Adrenal gland (tissue), 12 donors: ENCODE measurements around the gene INPP4A. TPM values are rescaled to one million over a fixed set of nuclear protein-coding genes. Genes with fewer than 3 reads are reported as not detected.

Experiments
- DNase-seq, 7 donors: peaks; one replicate each; pipeline ENCODE4 v3.0.0-alpha.2; 2019 to 2020
- H3K27ac ChIP-seq, 5 donors: fragments of 200-600 bp; sonication (generic) in 4 of 5; 1 replicate in 3 of 5; 2 replicates in 2 of 5; pipeline versions ENCODE4 v1.5.1 to v1.8.0; 2016 to 2020; ENCODE audit warnings: mild to moderate bottlenecking in 1 of 5
- H3K27me3 ChIP-seq: fragments of 200-600 bp; 2 replicates; pipeline ENCODE4 v1.8.0; 2021
- H3K36me3 ChIP-seq, 2 donors: fragments of 200-600 bp; replicated peaks in 1 of 2; 1 replicate in 1 of 2; 2 replicates in 1 of 2; pipeline versions ENCODE4 v1.5.1 to v1.8.0; 2018 to 2022
- H3K4me1 ChIP-seq, 2 donors: fragments of 200-600 bp; replicated peaks in 1 of 2; 1 replicate in 1 of 2; 2 replicates in 1 of 2; pipeline versions ENCODE4 v1.5.1 to v1.8.0; 2018 to 2021
- H3K4me3 ChIP-seq, 4 donors: fragments of 200-600 bp; sonication (generic) in 3 of 4; one replicate each; pipeline ENCODE4 v1.5.1; 2016 to 2018
- H3K9me3 ChIP-seq, 3 donors: fragments of 200-600 bp; sonication (generic) in 1 of 3; replicated peaks in 1 of 3; 1 replicate in 2 of 3; 2 replicates in 1 of 3; pipeline versions ENCODE4 v1.5.1 to v1.8.0; 2016 to 2021
- POLR2A ChIP-seq, 2 donors: fragments of 450-650 bp; IDR thresholded peaks; one replicate each; pipeline ENCODE4 v1.6.1; 2017; ENCODE audit warnings: antibody characterized with exemption in 2 of 2, mild to moderate bottlenecking in 2 of 2, moderate library complexity in 1 of 2
- WGBS, 4 donors: extraction: QIAGEN DNeasy Blood & Tissue Kit in 2 of 4; methylation state at CpG; one replicate each; pipeline versions ENCODE4 v1.1.5 to v1.1.7; 2013 to 2017; 5-methylcytosine and 5-hydroxymethylcytosine counted together
- intact Hi-C, 2 donors: fragments of 100-400 bp; cut with DNase I; formaldehyde crosslinking; loops; one replicate each; pipeline versions ENCODE4 v1.14.1 to v1.15.0; 2022 to 2023
- polyA plus RNA-seq, 3 donors: library from polyadenylated mRNA; stranded (reverse); fragments of 200-250 nt in 2 of 3; fragments of 350-450 nt in 1 of 3; fragmentation: Illumina TruSeq in 1 of 3; extraction: RNeasy Lipid Tissue Mini Kit (QIAGEN cat#74804) in 1 of 3; gene quantifications; one replicate each; pipeline ENCODE4 v1.2.3, GENCODE V29; 2013 to 2014
- total RNA-seq, 9 donors: library from RNA; depleted of rRNA in 4 of 9; stranded (reverse); fragments of >200 nt in 4 of 9; fragments of 120-200 nt in 1 of 9; fragmentation: NEBNext Ultra II Directional in 1 of 9; extraction: Animal tissue kit (Norgen Biotek cat#: 25700) in 1 of 9; gene quantifications; one replicate each; pipeline versions ENCODE4 v1.1.0 to v1.2.4, GENCODE V29; 2013 to 2023
- TF ChIP-seq, protein P1 (sequence below), 6 experiments: fragments of 450-650 bp in 4 of 6; fragments of 200-600 bp in 2 of 6; sonication (generic) in 1 of 6; IDR thresholded peaks; 1 replicate in 5 of 6; 2 replicates in 1 of 6; pipeline versions ENCODE4 v1.5.1 to v1.8.0; 2016 to 2021; ENCODE audit warnings: antibody characterized with exemption in 6 of 6, mild to moderate bottlenecking in 2 of 6, moderate library complexity in 1 of 6
- donor health status: healthy with polysubstance abuse.
- donor health status: Bipolar disorder and iron deficiency.
- donor health status: DM: yes; HTN: yes; CAD: no.
- donor health status: DM: no; HTN: no; CAD: no.
- donor health status: DM: no; HTN: no; CAD: no.
- donor health status: DM: yes; HTN: yes; CAD: no.

The INPP4A gene
- total and polyA plus RNA-seq, 12 donors, result 8.8 to 40.5 (median 27.3) TPM

DNA sequence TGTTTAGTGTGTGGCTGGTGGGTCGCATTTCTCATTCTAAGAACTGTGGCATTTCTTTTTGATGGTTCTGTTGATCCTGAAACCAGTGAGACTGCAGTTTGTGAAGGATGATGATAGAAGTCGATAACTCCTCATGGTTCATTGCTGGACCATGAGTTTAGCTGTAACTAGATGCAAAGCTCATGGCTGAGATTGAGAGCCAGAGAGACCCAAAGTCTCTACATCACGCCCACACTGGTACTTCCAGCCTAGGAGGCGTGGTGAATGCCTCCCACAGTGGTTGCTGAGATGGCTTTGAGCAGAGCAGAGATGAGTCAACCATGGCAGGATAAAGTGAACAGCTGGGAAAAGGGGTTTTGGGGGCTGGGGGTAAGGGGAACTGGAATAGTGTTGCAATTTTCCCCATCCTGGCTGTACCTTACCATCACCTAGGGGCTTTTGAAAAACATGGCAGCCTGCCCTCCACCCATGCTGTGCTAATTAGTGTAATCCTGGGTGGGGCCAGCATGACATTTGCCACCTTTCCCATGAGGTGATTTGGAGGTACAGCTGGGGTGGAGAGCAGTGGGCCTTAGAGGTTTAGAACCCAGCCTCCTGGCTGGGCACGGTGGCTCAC is 24.1 kb downstream of the INPP4A start:
- WGBS, 4 donors, result 88 to 95% (median 92%) methylated on average over 5 of the region's 5 CpGs
- H3K4me3 ChIP-seq, result no peak overlapping the region
- TF ChIP-seq, protein P1, sequence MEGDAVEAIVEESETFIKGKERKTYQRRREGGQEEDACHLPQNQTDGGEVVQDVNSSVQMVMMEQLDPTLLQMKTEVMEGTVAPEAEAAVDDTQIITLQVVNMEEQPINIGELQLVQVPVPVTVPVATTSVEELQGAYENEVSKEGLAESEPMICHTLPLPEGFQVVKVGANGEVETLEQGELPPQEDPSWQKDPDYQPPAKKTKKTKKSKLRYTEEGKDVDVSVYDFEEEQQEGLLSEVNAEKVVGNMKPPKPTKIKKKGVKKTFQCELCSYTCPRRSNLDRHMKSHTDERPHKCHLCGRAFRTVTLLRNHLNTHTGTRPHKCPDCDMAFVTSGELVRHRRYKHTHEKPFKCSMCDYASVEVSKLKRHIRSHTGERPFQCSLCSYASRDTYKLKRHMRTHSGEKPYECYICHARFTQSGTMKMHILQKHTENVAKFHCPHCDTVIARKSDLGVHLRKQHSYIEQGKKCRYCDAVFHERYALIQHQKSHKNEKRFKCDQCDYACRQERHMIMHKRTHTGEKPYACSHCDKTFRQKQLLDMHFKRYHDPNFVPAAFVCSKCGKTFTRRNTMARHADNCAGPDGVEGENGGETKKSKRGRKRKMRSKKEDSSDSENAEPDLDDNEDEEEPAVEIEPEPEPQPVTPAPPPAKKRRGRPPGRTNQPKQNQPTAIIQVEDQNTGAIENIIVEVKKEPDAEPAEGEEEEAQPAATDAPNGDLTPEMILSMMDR (IDR thresholded peaks at IDR 0.05), result no peak
- TF ChIP-seq POLR2A (IDR thresholded peaks at IDR 0.05), result no peak
- H3K27me3 ChIP-seq, result no peaks in the 10 kb centered on the region
- intact Hi-C loops, result no loop called here
- peaks cover 36 to 56% of the 10 kb centered on the region in 2 donors for H3K4me1 ChIP-seq
- H3K9me3 ChIP-seq, result no peaks in the 10 kb centered on the region
- no peak overlapping the region for H3K27ac ChIP-seq
- H3K36me3 ChIP-seq, result no peaks in the 10 kb centered on the region
- DNase-seq, result no peak

DNA sequence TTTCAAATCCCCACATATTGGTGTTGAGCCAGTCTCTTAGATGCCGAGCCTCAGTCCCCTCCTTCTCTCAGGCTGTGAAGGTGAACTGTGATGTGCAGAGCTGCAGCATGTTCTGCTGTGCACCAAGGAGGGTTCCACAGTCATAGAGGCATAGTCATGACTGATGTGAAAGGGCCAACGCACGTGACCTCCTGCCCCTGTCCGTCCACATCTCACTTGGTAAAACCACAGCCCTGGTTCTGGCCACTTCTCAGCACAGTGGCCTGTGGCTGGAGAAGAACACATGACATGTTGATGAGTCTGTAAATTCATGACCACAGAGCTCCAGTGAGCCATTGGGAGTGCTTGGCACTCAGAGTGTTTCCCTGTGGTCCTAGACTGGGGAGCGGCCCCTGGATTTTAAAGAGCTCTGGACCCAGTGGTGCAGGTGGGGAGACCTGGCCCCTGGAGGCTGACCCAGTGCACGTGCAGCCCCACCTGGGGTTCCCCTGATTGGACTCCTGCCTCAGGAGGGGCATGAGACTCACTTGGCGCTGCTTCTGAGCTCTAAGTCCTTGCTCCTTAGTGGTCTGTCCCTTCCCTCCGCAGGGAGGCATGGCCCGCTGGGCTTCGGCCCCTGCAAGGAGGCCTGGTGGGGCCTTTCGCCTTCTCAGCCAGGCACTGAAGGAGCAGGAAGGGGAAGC is 25.3 kb downstream of the INPP4A start:
- DNase-seq, result no peak
- no peak overlapping the region for H3K27ac ChIP-seq
- H3K4me3 ChIP-seq, result no peak overlapping the region
- no peaks in the 10 kb centered on the region for H3K9me3 ChIP-seq
- H3K4me1 ChIP-seq, result peaks cover 26 to 43% of the 10 kb centered on the region in 2 donors
- intact Hi-C loops, result no loop called here
- 68 to 95% (median 90%) methylated on average over 4 to 11 of the region's 11 CpGs for WGBS, 4 donors
- H3K27me3 ChIP-seq, result no peaks in the 10 kb centered on the region
- no peak for TF ChIP-seq POLR2A (IDR thresholded peaks at IDR 0.05)
- TF ChIP-seq, protein P1 (IDR thresholded peaks at IDR 0.05), result no peak
- H3K36me3 ChIP-seq, result no peaks in the 10 kb centered on the region

DNA sequence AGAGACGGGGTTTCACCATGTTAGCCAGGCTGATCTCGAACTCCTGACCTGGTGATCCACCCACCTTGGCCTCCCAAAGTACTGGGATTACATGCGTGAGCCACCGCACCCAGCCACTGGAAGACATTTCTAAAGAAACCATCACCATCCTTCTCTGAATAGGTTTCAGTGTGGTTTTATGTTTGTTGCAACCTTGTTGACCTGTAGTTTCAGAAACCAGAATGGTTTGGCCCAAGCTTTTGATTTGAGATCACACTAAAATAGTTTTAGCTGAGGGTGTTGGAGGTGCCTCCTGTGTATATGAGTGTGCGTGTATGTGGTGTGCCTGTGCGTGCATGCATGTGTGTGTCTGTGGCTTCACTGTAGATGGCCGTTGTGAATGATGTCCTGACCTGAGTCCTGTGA is 26.2 kb downstream of the INPP4A start:
- DNase-seq, result no peak
- H3K27ac ChIP-seq, result no peak overlapping the region
- no peaks in the 10 kb centered on the region for H3K9me3 ChIP-seq
- 87 to 93% (median 90%) methylated on average over 7 of the region's 7 CpGs for WGBS, 4 donors
- peaks cover 17 to 35% of the 10 kb centered on the region in 2 donors for H3K4me1 ChIP-seq
- no peaks in the 10 kb centered on the region for H3K27me3 ChIP-seq
- no peak overlapping the region for H3K4me3 ChIP-seq
- TF ChIP-seq, protein P1 (IDR thresholded peaks at IDR 0.05), result no peak
- no peak for TF ChIP-seq POLR2A (IDR thresholded peaks at IDR 0.05)
- no peaks in the 10 kb centered on the region for H3K36me3 ChIP-seq
- intact Hi-C loops, result no loop called here

DNA sequence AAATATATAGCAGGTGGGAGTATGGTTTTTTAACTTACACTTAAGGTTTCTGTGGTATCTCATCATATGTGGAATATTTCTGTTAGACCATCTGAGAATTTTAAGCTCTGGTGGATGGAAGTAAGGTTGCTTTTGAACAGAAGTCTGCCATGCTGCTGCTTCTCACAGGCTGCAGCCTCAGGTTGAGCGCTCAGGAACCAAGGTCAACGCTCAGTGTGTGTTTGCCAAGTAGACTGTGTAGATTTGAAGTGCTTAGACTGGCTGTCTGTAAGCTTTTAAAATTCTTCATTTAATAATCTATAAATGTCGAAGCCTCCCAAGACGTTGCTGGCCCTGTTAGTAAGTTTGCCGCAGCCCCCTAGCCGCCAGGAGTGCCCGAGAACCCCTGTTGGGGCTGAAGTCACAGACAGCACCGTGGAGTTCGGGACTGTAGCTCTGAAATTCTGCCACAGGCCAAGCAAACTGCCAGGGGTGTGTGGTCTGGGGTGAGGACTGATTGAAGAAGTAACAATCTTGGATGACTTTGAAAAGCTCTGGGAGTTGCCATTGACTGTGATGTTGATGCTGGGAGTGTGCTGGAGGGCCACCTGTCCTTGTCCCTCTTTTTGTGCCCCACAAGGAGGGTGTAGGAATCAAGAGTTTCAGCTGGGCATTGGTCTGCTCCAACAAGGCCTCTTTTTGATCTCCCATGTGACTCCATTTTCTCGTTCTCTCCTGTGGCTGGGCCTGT is 26.9 kb downstream of the INPP4A start:
- Histone ChIP-seq H3K36me3 (no peaks in the 10 kb centered on the region), H3K4me1 (peaks cover 10 to 28% of the 10 kb centered on the region in 2 donors), H3K4me3 (no peak overlapping the region), H3K9me3 (no peaks in the 10 kb centered on the region), H3K27ac (no peak overlapping the region), H3K27me3 (no peaks in the 10 kb centered on the region)
- no peak for TF ChIP-seq POLR2A (IDR thresholded peaks at IDR 0.05)
- TF ChIP-seq, protein P1 (IDR thresholded peaks at IDR 0.05), result no peak
- DNase-seq, result peak in 4 of 7 donors; percentile 48 to 67 (median 58)
- 53 to 73% (median 56%) methylated on average over 10 of the region's 10 CpGs for WGBS, 4 donors
- intact Hi-C loops, result no loop called here
